KOPT-K1 (cell line): ENCODE results near the gene ODAD2.

Source experiments
- H3K27ac ChIP-seq: fragments of 200-600 bp; sonication (generic); 2 replicates; pipeline ENCODE4 v1.5.1; 2016; ENCODE audit warnings: antibody characterized with exemption, mild to moderate bottlenecking, low read depth, low read length; ENCODE audit not compliant: poor library complexity, severe bottlenecking
- H3K36me3 ChIP-seq: fragments of 200-600 bp; sonication (generic); 2 replicates; pipeline ENCODE4 v1.5.1; 2017; ENCODE audit warnings: antibody characterized with exemption, mild to moderate bottlenecking, low read length, moderate library complexity; ENCODE audit not compliant: insufficient read depth
- H3K9me3 ChIP-seq: fragments of 200-600 bp; sonication (generic); 2 replicates; pipeline ENCODE4 v1.5.1; 2017; ENCODE audit warnings: antibody characterized with exemption, low read length, mild to moderate bottlenecking; ENCODE audit not compliant: insufficient read depth, poor library complexity, severe bottlenecking

The ODAD2 gene

GRCh38 chr10:27833792-27834191 is 165.1 kb downstream of the ODAD2 start:
- H3K27ac ChIP-seq = no peak overlapping the region
- H3K36me3 ChIP-seq = no peaks in the 10 kb centered on the region
- no peaks in the 10 kb centered on the region for H3K9me3 ChIP-seq

GRCh38 chr10:27832826-27833225 is 166.1 kb downstream of the ODAD2 start:
- Histone ChIP-seq H3K9me3 (no peaks in the 10 kb centered on the region), H3K36me3 (no peaks in the 10 kb centered on the region), H3K27ac (no peak overlapping the region)

- H3K27ac ChIP-seq = no peak overlapping the region
Observed at GRCh38 chr10:27826369-27826768, 172.5 kb downstream of the ODAD2 start.

GRCh38 chr10:27822301-27822700 is 176.6 kb downstream of the ODAD2 start:
- Histone ChIP-seq H3K36me3 (no peaks in the 10 kb centered on the region), H3K9me3 (no peaks in the 10 kb centered on the region), H3K27ac (no peak overlapping the region)

More at GRCh38 chr10:27826369-27826768, 172.5 kb downstream of the ODAD2 start:
- Histone ChIP-seq H3K9me3 (no peaks in the 10 kb centered on the region), H3K36me3 (no peaks in the 10 kb centered on the region)

GRCh38 chr10:27820637-27821036 is 178.2 kb downstream of the ODAD2 start:
- Histone ChIP-seq H3K9me3 (no peaks in the 10 kb centered on the region), H3K36me3 (no peaks in the 10 kb centered on the region), H3K27ac (no peak overlapping the region)

- no peaks in the 10 kb centered on the region for H3K9me3 ChIP-seq
- no peak overlapping the region for H3K27ac ChIP-seq
- H3K36me3 ChIP-seq = no peaks in the 10 kb centered on the region
Observed at GRCh38 chr10:27819781-27820531, 178.9 kb downstream of the ODAD2 start.

- no peaks in the 10 kb centered on the region for H3K36me3 ChIP-seq
- no peaks in the 10 kb centered on the region for H3K9me3 ChIP-seq
- H3K27ac ChIP-seq = no peak overlapping the region
Observed at GRCh38 chr10:27816320-27816719, 182.6 kb downstream of the ODAD2 start.

GRCh38 chr10:27815846-27816245 is 183.0 kb downstream of the ODAD2 start:
- H3K27ac ChIP-seq = no peak overlapping the region
- H3K36me3 ChIP-seq = no peaks in the 10 kb centered on the region
- H3K9me3 ChIP-seq = no peaks in the 10 kb centered on the region

GRCh38 chr10:27815261-27815660 is 183.6 kb downstream of the ODAD2 start:
- Histone ChIP-seq H3K36me3 (no peaks in the 10 kb centered on the region), H3K27ac (no peak overlapping the region), H3K9me3 (no peaks in the 10 kb centered on the region)

- no peaks in the 10 kb centered on the region for H3K9me3 ChIP-seq
- H3K36me3 ChIP-seq = no peaks in the 10 kb centered on the region
- H3K27ac ChIP-seq = no peak overlapping the region
Observed at GRCh38 chr10:27805180-27805579, 193.7 kb downstream of the ODAD2 start.

- H3K36me3 ChIP-seq = no peaks in the 10 kb centered on the region
- H3K9me3 ChIP-seq = no peaks in the 10 kb centered on the region
- H3K27ac ChIP-seq = no peak overlapping the region
Observed at GRCh38 chr10:27804136-27804535, 194.7 kb downstream of the ODAD2 start.

GRCh38 chr10:27801171-27801785 is 197.6 kb downstream of the ODAD2 start:
- Histone ChIP-seq H3K9me3 (no peaks in the 10 kb centered on the region), H3K36me3 (no peaks in the 10 kb centered on the region), H3K27ac (no peak overlapping the region)

- H3K36me3 ChIP-seq = no peaks in the 10 kb centered on the region
- no peaks in the 10 kb centered on the region for H3K9me3 ChIP-seq
- no peak overlapping the region for H3K27ac ChIP-seq
Observed at GRCh38 chr10:27799046-27799445, 199.8 kb downstream of the ODAD2 start.

- Histone ChIP-seq H3K36me3 (no peaks in the 10 kb centered on the region), H3K27ac (no peak overlapping the region), H3K9me3 (no peaks in the 10 kb centered on the region)
Observed at GRCh38 chr10:27794157-27794556, 204.7 kb downstream of the ODAD2 start.

- no peaks in the 10 kb centered on the region for H3K9me3 ChIP-seq
- no peak overlapping the region for H3K27ac ChIP-seq
- H3K36me3 ChIP-seq = no peaks in the 10 kb centered on the region
Observed at GRCh38 chr10:27792216-27792615, 206.7 kb downstream of the ODAD2 start.

GRCh38 chr10:27784272-27784671 is 214.6 kb downstream of the ODAD2 start:
- Histone ChIP-seq H3K9me3 (no peaks in the 10 kb centered on the region), H3K36me3 (no peaks in the 10 kb centered on the region), H3K27ac (no peak overlapping the region)
